SU-DHL-6 (cell line): ENCODE measurements around the gene KLF15.

Experiments used
- H2AFZ ChIP-seq: fragments of 200-600 bp; sonication (generic); 2 replicates; pipeline ENCODE4 v1.6.1; 2014; ENCODE audit warnings: low read depth, mild to moderate bottlenecking, moderate library complexity, mixed read lengths, antibody characterized with exemption, low read length; ENCODE audit not compliant: severe bottlenecking
- H3F3A ChIP-seq: fragments of 200-600 bp; shearing (Covaris generic); 2 replicates; pipeline ENCODE4 v1.6.0; 2016; ENCODE audit warnings: antibody characterized with exemption, mild to moderate bottlenecking; ENCODE audit not compliant: insufficient read depth
- H3K27ac ChIP-seq: fragments of 200-600 bp; sonication (generic); 2 replicates; pipeline ENCODE4 v1.5.1; 2016; ENCODE audit warnings: low read depth, mild to moderate bottlenecking, low read length, moderate library complexity, mixed read lengths
- H3K27me3 ChIP-seq: fragments of 200-600 bp; sonication (generic), shearing (Covaris generic); 2 replicates; pipeline ENCODE4 v1.6.0; 2014; ENCODE audit warnings: mild to moderate bottlenecking, low read length
- H3K36me3 ChIP-seq: fragments of 200-600 bp; sonication (generic); 2 replicates; pipeline ENCODE4 v1.6.1; 2014; ENCODE audit warnings: mild to moderate bottlenecking, low read length, mixed read lengths
- H3K4me2 ChIP-seq: fragments of 300-600, 200-600 bp; shearing (Covaris generic), sonication (generic); 2 replicates; pipeline ENCODE4 v1.6.0; 2014; ENCODE audit warnings: low read length, low read depth, mild to moderate bottlenecking; ENCODE audit not compliant: poor library complexity, severe bottlenecking
- H3K4me3 ChIP-seq: fragments of 200-600 bp; sonication (generic); 2 replicates; pipeline ENCODE4 v1.5.1; 2014; ENCODE audit warnings: antibody characterized with exemption, low read length, mild to moderate bottlenecking, mixed read lengths; ENCODE audit not compliant: insufficient read depth, poor library complexity, severe bottlenecking
- H3K79me2 ChIP-seq: fragments of 200-600 bp; sonication (generic); 2 replicates; pipeline ENCODE4 v1.6.1; 2014; ENCODE audit warnings: mild to moderate bottlenecking, low read length, moderate library complexity; ENCODE audit not compliant: insufficient read depth
- H3K9ac ChIP-seq: fragments of 200-600 bp; sonication (generic); 2 replicates; pipeline ENCODE4 v1.7.0; 2014; ENCODE audit warnings: mild to moderate bottlenecking, low read length
- H3K9me2 ChIP-seq: fragments of 200-600 bp; sonication (generic); replicated peaks from 2 replicates; pipeline ENCODE4 v1.6.1; 2014; ENCODE audit warnings: low read length; ENCODE audit not compliant: insufficient read depth
- H3K9me3 ChIP-seq: fragments of 200-600 bp; sonication (generic); 2 replicates; pipeline ENCODE4 v1.6.1; 2014; ENCODE audit warnings: low read length, mixed read lengths; ENCODE audit not compliant: insufficient read depth
- H4K20me1 ChIP-seq: fragments of 200-600 bp; sonication (generic); 2 replicates; pipeline ENCODE4 v1.6.1; 2014; ENCODE audit warnings: low read depth, mild to moderate bottlenecking, antibody characterized with exemption, low read length, moderate library complexity, mixed read lengths
- EZH2phosphoT487 ChIP-seq: fragments of 200-600 bp; sonication (generic), shearing (Covaris generic); conservative IDR thresholded peaks from 2 replicates; pipeline ENCODE4 v1.6.1; 2018; ENCODE audit warnings: mild to moderate bottlenecking, antibody characterized with exemption, low read length, moderate library complexity, mixed read lengths
- TF ChIP-seq, protein P1 (sequence below): fragments of 200-600 bp; sonication (generic); IDR thresholded peaks from one replicate; pipeline ENCODE4 v1.5.1; 2017; ENCODE audit warnings: antibody characterized with exemption, mild to moderate bottlenecking, low read length, moderate library complexity; ENCODE audit not compliant: insufficient read depth, poor library complexity, severe bottlenecking

The KLF15 gene

DNA sequence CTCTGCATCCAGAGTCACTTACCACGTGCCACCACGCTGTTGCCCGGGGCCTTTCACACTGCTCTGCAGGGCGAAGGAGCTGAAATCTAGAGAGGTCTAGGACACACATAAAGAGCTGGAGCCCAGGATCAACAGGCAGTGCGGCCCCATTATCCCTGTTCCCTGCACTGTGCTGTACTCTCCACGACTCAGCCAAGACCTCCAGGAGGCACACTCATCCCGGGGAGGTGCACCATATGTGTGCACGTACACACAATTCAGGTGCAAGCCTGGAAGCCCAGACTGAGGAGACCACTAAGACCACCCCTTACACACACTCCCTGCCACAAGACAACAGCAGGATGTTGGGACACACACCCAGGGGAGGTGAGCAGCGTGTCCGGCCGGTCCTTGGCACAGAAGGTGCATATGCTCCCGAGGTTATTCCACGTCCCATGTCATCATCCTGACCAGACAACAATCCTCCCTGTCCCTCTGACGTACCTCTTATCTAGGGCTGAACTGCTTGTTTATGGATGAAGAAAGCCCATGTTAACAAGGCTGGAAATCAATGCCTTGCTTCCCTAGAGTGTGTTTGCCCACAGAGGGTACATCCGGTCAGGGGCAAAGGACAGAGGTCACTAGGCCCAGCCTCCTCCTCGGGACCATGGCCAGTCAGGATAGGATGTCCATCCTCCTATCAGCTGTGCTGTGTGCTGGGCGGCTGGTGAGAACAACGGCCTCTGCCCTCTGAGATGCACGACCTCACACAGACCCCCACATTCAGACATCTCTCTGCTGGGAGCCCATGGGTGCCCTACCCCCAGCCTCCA, 16.1 kb downstream of the KLF15 start:
- Histone ChIP-seq H3K9ac (no peak overlapping the region), H3K27me3 (no peaks in the 10 kb centered on the region), H3K36me3 (no peaks in the 10 kb centered on the region), H2AFZ (no peak overlapping the region), H3K9me3 (no peaks in the 10 kb centered on the region), H3F3A (no peaks in the 10 kb centered on the region), H3K27ac (no peak overlapping the region), H4K20me1 (no peaks in the 10 kb centered on the region), H3K9me2 (no peaks in the 10 kb centered on the region), H3K79me2 (no peaks in the 10 kb centered on the region), H3K4me3 (no peak overlapping the region), H3K4me2 (no peak overlapping the region)
- TF ChIP-seq EZH2phosphoT487 = no peak
- TF ChIP-seq, protein P1, sequence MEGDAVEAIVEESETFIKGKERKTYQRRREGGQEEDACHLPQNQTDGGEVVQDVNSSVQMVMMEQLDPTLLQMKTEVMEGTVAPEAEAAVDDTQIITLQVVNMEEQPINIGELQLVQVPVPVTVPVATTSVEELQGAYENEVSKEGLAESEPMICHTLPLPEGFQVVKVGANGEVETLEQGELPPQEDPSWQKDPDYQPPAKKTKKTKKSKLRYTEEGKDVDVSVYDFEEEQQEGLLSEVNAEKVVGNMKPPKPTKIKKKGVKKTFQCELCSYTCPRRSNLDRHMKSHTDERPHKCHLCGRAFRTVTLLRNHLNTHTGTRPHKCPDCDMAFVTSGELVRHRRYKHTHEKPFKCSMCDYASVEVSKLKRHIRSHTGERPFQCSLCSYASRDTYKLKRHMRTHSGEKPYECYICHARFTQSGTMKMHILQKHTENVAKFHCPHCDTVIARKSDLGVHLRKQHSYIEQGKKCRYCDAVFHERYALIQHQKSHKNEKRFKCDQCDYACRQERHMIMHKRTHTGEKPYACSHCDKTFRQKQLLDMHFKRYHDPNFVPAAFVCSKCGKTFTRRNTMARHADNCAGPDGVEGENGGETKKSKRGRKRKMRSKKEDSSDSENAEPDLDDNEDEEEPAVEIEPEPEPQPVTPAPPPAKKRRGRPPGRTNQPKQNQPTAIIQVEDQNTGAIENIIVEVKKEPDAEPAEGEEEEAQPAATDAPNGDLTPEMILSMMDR = no peak

DNA sequence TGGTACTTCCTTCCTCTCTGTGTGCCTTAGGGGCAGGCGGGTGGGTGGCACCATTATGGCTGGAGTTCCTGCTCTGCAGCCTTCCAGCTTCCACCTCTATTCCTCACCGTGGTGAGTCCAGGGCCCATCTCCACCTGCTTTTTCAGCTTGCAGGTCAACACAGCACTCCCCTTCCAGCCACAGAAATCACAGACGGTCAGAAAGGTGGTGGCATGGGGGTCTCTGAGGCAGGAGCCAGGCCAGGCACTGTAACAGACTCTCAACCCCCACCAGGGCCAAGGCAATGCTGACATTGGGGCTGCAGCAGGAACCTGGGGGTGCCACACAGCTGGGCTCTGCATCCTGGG, 16.6 kb downstream of the KLF15 start:
- H3K4me2 ChIP-seq = no peak overlapping the region
- H3K79me2 ChIP-seq = no peaks in the 10 kb centered on the region
- no peaks in the 10 kb centered on the region for H3K36me3 ChIP-seq
- H3K4me3 ChIP-seq = no peak overlapping the region
- no peaks in the 10 kb centered on the region for H3F3A ChIP-seq
- H2AFZ ChIP-seq = no peak overlapping the region
- H3K27ac ChIP-seq = no peak overlapping the region
- H3K9me3 ChIP-seq = no peaks in the 10 kb centered on the region
- no peaks in the 10 kb centered on the region for H4K20me1 ChIP-seq
- no peaks in the 10 kb centered on the region for H3K27me3 ChIP-seq
- H3K9me2 ChIP-seq = no peaks in the 10 kb centered on the region
- no peak overlapping the region for H3K9ac ChIP-seq
- TF ChIP-seq, protein P1 = no peak
- no peak for TF ChIP-seq EZH2phosphoT487

DNA sequence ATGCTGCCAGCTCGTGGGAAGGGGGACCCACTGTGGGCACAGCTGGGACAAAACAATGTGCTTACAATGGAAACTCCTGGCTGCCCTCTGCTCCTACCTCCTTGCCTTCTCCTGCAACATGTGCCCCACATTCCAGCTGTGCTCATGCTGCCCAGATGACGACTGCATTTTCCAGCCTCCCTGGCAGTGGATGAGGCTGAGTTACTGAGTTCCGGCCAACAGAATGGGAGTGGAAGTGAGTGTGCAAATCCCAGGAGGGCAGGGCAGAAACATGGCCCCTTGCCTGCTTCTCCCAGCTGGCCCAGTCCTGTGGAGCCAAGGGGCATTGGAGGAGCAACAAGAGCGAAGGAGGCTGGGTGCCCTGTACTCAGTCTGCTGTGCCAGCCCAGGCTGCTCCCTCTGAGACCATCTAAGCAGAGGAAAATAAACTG, 17.1 kb downstream of the KLF15 start:
- no peaks in the 10 kb centered on the region for H3K27me3 ChIP-seq
- H4K20me1 ChIP-seq = no peaks in the 10 kb centered on the region
- TF ChIP-seq, protein P1 = no peak
- no peak for TF ChIP-seq EZH2phosphoT487

More for the DNA sequence above, 17.1 kb downstream of the KLF15 start:
- no peak overlapping the region for H3K9ac ChIP-seq
- no peaks in the 10 kb centered on the region for H3K9me3 ChIP-seq
- no peaks in the 10 kb centered on the region for H3K9me2 ChIP-seq
- H3K79me2 ChIP-seq = no peaks in the 10 kb centered on the region
- H3K4me2 ChIP-seq = no peak overlapping the region
- no peak overlapping the region for H3K4me3 ChIP-seq
- no peaks in the 10 kb centered on the region for H3K36me3 ChIP-seq
- no peaks in the 10 kb centered on the region for H3F3A ChIP-seq
- no peak overlapping the region for H3K27ac ChIP-seq
- no peak overlapping the region for H2AFZ ChIP-seq
